ENCODE results near the gene DDAH2. TPM values are rescaled to one million over a fixed set of nuclear protein-coding genes. Genes with fewer than 3 reads are reported as not detected.

DDAH2 gene
- total and polyA plus RNA-seq, 7 donors = 86.7 to 340 (median 137) TPM

DNA sequence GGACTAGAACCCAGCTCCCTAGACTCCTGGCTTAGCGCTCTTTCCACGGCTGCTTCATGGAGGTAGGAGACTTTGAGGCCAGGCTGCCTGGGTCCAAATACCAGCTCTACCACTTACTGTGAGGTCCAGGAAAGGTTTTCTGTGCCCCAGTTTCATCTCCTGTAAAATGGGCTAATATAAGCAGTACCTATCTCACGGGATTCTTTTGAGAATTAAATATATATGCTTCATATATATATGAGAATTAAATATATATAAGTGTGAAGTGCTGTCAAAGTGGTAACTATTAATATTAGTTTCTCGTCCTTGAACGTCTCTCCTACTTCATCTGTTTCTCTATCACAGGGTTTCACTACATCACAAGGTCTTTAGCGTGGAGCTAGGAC lies 38.0 kb downstream of the DDAH2 start:
- H3K27ac ChIP-seq = no peak overlapping the region
- no peaks in the 10 kb centered on the region for H3K4me1 ChIP-seq
- H3K36me3 ChIP-seq = peaks cover 70 to 99% (median 89%) of the 10 kb centered on the region in 4 donors
- H3K9me3 ChIP-seq = no peaks in the 10 kb centered on the region
- H3K27me3 ChIP-seq = no peaks in the 10 kb centered on the region
- no peak overlapping the region for H3K4me3 ChIP-seq
- TF ChIP-seq EP300 (IDR thresholded peaks at IDR 0.05) (no peak), POLR2A (IDR thresholded peaks at IDR 0.05) (no peak), POLR2AphosphoS5 (IDR thresholded peaks at IDR 0.05) (no peak), CTCF (IDR thresholded peaks at IDR 0.05) (no peak)
- no peak for DNase-seq
- WGBS, 2 donors = 91 to 94% methylated on average over 6 of the region's 6 CpGs
- intact Hi-C loops (cut with DNase I) = no loop called here

GRCh38 chr6:31690231-31691077 lies 38.6 kb downstream of the DDAH2 start:
- no peak overlapping the region for H3K4me3 ChIP-seq
- H3K9me3 ChIP-seq = no peaks in the 10 kb centered on the region
- TF ChIP-seq CTCF (IDR thresholded peaks at IDR 0.05) = no peak
- H3K4me1 ChIP-seq = no peaks in the 10 kb centered on the region
- peaks cover 69 to 99% (median 84%) of the 10 kb centered on the region in 4 donors for H3K36me3 ChIP-seq
- intact Hi-C loops (cut with DNase I) = no loop called here
- WGBS, 2 donors = 50 to 79% methylated on average over 10 of the region's 10 CpGs
- H3K27ac ChIP-seq = no peak overlapping the region
- DNase-seq = no peak
- H3K27me3 ChIP-seq = no peaks in the 10 kb centered on the region

DNA sequence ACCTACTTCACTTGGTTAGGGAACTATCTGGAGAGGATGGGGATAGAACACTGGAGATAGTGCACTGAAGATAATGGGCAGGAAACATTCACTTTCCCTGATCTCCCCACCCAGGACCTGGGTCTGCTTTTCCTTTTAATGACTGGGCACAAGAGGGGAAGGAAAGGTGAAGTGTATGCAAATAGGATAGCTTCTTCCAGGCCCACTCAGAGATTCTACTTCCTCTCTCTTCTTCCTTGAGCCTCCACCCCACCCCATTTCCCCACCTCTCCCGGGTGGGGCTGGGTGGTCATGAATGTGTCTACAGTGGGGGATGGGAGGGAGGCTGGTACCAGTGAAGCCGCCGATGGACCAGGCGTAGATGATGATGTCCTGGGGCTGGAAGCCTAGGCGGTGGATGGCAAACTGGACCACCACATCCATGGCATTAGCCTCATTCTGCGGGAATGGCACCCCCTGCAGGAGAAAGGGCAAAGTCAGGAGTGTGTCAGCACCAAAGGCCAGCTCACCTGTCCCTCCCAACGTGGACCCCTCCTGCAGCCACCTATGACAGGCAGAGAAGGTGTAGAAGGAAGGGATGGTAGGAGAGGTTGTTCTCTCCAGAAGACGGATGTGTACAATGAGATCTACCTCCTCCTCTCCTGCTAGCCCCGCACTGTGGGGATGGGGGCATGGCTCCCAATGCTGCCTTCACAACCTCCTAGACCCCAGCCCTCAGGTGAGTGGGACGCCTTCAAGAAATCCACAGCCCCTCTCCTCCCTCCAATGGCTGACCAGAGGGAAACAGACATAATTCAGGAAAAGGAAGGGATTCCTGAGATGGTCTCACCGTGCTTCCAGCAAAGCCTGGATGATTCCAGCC lies 39.6 kb downstream of the DDAH2 start:
- Histone ChIP-seq H3K27me3 (no peaks in the 10 kb centered on the region), H3K4me1 (no peaks in the 10 kb centered on the region), H3K27ac (no peak overlapping the region), H3K36me3 (peaks cover 59 to 91% (median 74%) of the 10 kb centered on the region in 4 donors), H3K9me3 (no peaks in the 10 kb centered on the region), H3K4me3 (no peak overlapping the region)
- TF ChIP-seq POLR2AphosphoS5 (IDR thresholded peaks at IDR 0.05) (no peak), POLR2A (IDR thresholded peaks at IDR 0.05) (no peak), EP300 (IDR thresholded peaks at IDR 0.05) (no peak), CTCF (IDR thresholded peaks at IDR 0.05) (no peak)
- intact Hi-C loops (cut with DNase I) = no loop called here
- no peak for DNase-seq
- WGBS, 2 donors = 76 to 86% methylated on average over 11 of the region's 11 CpGs

DNA sequence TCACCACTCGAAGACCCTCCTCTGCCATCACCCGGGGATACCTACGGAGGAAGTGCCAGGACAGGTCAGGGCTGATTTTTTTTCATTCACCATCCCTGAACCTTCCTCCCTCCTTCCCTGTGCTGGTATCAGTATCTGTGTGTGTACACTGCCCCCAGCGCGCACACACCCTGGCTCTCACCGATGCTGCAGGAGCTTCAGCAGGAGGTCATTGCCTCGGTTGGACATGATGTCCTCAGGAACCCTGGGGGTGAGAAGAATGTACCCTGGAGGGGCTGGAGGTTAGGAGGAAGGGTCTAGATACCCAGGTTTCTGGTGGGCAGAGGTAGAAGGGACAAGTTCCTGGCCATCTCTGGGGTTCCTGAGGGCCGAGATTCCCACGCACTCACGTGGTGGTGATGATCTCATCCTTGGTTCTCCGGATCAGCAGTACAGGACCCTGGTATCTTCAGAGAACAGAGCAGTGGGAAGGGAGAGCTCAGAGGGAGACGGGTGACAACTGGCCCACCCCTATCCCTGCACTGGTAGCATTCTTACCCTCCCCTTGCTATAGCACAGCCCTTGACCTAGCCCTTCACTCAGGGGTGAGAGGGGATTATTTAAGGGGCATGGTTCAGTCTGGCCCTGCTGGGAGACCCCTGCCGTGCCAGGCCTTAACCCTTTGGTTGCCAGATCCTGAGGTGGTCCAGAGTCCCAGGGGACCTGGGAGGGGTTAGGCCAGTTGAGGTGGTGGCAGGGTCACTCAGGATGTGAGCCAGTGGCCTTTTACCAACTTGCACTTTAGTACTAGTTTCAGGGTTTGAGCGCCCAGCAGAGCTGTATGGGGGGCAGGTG lies 41.0 kb downstream of the DDAH2 start:
- Histone ChIP-seq H3K4me3 (no peak overlapping the region), H3K4me1 (peaks cover 0 to 3% (median 0%) of the 10 kb centered on the region in 4 donors), H3K27ac (no peak overlapping the region), H3K36me3 (peaks cover 53 to 77% (median 66%) of the 10 kb centered on the region in 4 donors), H3K9me3 (no peaks in the 10 kb centered on the region), H3K27me3 (no peaks in the 10 kb centered on the region)
- intact Hi-C loops (cut with DNase I) = no loop called here
- WGBS, 2 donors = 88 to 91% methylated on average over 14 of the region's 14 CpGs
- TF ChIP-seq EP300 (IDR thresholded peaks at IDR 0.05) (no peak), CTCF (IDR thresholded peaks at IDR 0.05) (no peak), POLR2AphosphoS5 (IDR thresholded peaks at IDR 0.05) (no peak)
- DNase-seq = no peak

All from sigmoid colon (tissue), 7 donors.